ENCODE measurements around the gene ANKRD1. TPM values are rescaled to one million over a fixed set of nuclear protein-coding genes. Genes with fewer than 3 reads are reported as not detected.
"Not testable (repeated sequence)": the region's sequence is repeated elsewhere in the genome, so short reads cannot be mapped to it uniquely, and the experiment has no call there.

Gene ANKRD1
- total RNA-seq, result 123 TPM

- DNase-seq, result peak; percentile 84
Observed at GRCh38 chr10:90920986-90921666, at the start of gene ANKRD1. Gene ANKRD1, minus strand, starts transcription at chr10:90921087. Its CDS starts 60 bp downstream, at chr10:90921027.

DNA sequence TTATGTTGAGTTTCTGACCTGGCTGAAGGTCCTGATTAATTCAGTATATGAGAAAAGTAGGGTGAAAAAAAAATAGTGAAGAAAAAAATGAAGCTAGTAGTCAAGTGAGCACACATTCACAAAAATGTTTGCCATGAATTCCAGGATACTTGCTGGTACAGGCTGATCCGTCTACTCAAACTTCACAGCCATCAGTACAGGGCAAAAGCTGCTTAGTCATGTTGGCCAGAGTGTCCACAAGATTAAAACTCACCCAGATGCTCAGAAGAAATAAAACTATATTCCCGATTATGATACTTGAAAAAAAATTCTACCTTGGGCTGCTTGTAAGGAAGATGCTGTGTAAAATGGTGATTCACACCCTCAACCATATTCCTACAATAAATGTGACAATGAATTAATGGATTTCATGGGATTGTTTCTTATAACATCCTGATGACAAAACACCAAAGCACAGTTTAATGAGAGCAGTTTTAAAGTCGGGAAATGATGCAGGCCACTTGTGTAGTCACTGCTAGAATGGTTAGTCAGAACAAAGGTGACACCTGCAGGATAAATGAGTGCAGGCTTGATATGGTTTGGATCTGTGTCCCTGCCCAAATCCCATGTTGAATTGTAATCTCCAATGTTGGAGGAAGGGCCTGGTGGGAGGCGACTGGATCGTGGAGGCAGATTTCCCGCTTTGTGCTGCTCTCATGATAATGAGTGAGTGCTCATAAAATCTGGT lies 49.2 kb upstream of the ANKRD1 start:
- no peak for DNase-seq

- no peak for DNase-seq
Observed at GRCh38 chr10:90969121-90969534, 48.2 kb upstream of the ANKRD1 start.

DNA sequence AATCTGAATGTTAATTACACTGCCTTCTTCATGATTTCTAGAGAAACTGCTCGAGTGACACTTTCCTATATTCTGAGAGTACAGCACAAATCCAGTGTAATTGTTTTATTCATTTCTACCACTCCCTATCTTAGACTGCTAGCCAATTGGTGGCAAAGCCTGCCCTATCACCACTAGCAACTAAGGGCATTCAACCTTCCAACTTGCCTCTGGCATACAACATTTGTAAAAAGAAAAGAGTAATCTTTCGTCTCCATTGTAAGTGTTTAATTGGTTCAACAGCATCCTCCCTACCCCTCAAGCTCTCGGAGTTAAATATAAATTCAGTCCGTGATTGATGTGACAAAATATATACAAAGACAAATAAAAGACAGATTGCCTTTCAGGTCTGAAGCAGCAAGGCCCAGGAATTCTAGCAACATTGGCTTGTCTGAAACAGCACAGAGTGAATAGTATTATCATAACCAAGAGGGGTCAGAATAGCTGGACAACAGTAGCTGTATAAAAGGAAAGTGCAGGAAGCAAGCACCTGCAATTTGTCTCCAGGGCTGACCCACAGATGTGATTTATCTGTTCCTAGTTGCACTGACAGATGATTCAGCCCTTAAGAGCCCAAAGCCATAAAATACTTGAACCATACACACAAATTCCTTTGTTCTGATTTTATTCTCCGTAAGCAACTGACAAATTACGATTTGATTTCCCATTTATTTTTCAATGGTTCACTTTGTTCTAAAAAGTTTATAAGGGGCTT lies 47.6 kb upstream of the ANKRD1 start:
- no peak for DNase-seq

- DNase-seq, result no peak
Observed at GRCh38 chr10:90967865-90968264, 47.0 kb upstream of the ANKRD1 start.

DNA sequence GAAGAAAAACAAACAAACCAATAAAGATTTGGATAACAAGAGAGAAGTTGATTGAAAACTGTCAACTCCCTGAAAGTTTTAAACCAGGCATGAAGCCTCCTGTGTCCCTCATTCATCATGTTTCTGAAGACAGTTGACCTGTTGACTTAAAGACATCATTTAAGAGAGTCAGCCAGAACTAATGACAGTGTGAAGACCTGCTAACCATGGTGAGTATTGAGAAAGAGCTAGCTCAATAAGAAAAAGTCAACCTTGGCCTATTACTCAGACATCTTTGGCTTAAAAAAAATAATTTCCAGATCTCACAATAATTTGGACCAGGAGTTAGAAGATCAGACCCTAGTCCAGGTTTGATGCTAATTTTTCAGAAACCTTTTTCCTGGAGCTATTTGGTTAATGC lies 45.3 kb upstream of the ANKRD1 start:
- no peak for DNase-seq

GRCh38 chr10:90965720-90966119 lies 44.8 kb upstream of the ANKRD1 start:
- DNase-seq, result no peak

DNA sequence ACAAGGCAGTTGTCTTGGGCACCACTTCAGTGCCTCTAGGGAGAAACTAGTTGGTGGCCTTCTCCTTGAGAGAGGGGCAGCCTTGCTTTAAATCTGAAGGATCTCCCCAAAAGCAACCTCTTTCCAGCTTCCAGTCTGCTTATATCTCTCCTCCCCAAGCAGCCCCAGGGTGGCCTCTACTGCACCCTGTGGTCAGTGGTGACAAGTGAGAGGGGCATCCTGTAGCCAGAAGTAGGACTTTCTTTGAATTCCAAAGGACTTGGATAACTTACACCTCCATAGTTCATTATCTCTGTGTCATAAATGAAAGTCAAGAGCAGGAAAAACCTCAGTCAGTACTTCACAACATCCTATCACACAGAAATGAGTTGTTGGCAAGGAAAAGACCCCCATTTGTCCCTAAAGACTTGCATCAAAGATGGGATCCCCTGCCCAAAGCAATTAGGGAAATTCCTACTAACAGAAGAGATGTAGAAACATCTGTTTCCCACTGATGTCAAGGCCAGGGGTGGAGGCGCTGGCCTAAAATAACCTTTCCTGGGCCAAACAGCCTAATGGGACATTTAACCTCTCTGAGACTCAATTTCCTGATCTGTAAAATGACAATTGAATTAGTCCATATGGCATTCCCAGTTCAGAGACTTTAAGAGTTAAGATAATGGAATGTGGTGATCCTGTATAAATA lies 44.0 kb upstream of the ANKRD1 start:
- no peak for DNase-seq

DNA sequence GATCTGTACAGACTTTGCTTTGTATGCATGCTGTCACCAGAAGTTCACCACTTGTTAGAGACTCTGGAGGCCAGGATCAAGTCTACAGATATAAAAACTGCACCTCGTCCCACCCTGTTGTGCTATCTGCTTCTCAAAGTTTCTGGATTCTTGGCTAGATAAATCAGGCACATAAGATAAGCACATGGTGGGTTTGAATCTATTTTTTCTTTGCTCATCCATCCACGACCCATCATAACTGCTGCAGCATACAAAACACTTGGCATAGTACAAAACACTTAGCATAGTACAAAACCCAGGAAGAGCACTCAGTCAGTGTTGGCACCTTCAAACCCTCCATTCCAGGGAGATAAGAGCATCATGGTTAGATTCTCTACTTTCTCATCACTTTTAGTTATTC lies 42.4 kb upstream of the ANKRD1 start:
- DNase-seq, result no peak

DNA sequence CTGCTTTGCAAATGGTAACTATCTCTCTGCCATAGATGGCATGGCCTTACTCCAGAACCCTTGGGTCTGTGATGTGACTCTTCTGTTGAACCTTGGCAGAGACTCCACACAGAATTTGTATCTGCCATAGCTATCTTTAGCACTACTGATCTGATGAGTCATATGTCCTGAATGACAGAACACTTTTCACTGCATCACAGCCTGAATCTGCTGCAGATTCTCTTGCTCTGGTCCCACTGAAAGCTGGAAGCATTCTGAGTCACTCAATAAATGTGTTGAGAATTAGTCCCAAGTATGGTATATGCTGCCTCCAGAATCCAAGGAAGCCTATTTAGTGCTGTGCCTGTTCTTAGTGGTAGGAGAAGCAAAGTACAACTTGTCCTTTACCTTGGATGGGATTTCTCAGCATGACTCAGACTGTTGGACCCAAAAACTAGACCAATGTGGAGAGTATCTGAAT lies 39.5 kb upstream of the ANKRD1 start:
- no peak for DNase-seq

- DNase-seq, result no peak
Observed at GRCh38 chr10:90959826-90960225, 38.9 kb upstream of the ANKRD1 start.

GRCh38 chr10:90958781-90959180 lies 37.9 kb upstream of the ANKRD1 start:
- DNase-seq, result no peak

DNA sequence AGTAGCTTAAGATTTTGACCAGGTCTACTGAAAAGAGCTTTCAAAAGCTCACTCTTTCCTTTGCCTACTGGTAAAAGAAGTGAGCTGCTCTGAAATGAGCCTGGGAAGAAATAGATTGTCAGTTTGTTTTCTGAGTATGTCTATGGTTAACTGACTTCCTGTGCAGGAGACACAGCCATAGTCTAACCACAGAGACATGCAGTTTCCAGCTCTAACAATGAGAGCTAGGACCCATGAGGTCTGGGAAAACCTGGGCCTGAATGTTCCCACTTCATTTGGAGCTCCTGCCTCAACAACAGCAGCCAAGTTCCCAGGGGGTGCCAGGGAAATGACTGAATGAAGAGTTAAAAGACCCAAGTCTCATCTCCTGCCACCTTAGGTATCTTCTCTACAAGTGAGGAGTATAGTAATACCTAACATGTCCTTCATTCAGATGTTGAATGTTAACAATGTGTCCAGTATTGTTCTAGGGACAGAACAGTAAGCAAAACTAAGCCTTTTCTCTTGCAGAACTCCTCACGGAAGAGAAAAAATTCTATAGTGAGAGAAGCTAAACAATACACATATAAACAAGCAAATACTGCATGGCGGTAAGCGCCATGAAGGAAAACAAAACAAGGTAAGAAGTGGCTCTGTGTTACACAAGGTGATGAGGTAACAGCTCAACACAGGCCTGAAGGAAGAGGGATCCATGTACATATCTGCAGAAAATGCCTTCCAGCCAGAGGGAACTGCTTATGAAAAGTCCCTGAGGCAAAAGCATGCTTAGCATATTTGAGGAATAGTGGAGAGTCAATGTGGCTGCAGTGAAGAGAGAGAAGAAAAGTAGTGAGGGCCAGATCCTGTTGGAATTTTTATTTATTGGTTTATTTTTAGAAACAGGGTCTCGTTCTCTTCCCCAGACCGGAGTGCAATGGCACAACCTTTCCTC lies 26.4 kb upstream of the ANKRD1 start:
- no peak for DNase-seq

DNA sequence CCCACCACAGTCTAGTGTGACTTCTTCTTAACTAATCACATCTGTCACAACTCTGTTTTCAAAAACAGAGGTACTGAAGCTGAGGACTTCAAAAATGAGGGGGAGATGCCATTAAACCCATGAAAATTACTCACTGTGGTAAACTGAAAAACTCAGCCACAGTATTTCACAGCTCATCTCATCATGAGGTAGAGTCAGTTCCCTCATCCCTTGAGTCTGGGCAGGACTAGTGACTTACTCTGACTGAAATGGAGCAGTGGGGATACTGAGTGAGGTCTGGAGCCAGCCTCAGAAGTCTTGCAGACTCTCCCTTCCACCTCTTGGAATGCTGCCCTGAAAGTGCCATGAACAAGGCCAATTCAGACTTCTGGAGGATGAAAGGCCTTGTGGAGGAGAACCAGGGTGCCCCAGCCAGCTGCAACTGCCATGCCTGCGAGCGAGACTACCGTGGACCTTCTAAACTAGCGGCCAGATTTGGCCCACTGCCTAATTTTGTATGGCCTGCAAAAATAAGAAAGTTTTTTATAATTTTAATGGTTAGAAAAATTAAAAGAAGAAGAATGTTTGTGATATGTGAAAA lies 24.7 kb upstream of the ANKRD1 start:
- no peak for DNase-seq

GRCh38 chr10:90944749-90945148 lies 23.9 kb upstream of the ANKRD1 start:
- DNase-seq, result no peak

DNA sequence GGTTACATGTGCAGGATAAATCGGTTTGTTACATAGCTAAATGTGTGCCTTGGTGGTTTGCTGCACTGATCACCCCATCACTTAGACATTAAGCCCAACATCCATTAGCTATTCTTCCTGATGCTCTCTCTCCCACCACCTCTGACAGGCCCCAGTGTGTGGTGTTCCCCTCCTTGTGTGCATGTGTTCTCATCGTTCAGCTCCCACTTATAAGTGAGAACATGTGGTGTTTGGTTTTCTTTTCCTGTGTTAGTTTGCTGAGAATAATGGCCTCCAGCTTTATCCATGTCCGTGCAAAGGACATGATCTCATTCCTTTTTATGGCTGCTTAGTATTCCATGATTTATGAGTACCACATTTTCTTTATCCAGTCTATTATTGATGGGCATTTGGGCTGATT lies 22.1 kb upstream of the ANKRD1 start:
- not testable (repeated sequence) for DNase-seq

DNA sequence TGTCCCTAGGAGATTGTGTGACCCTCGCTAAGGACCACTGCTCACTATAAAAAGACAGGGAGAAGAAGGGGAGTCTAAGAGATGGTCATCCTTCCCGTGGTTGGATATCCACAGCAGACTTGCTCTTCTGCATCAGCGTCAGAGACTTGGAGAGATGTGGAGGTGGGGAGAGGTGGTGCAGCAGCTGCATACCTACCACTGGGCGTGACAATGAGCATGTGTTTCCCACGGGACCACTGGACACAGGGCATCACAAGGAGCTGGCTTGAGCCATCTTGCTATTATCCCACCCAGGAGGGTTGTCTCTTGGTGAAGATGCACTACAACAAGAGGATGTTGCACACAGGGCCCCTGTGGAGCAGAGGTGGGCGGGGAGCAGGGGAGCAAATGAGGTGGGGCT lies 18.8 kb upstream of the ANKRD1 start:
- no peak for DNase-seq

- DNase-seq, result peak; percentile 61
Observed at GRCh38 chr10:90939116-90939515, 18.2 kb upstream of the ANKRD1 start.

DNA sequence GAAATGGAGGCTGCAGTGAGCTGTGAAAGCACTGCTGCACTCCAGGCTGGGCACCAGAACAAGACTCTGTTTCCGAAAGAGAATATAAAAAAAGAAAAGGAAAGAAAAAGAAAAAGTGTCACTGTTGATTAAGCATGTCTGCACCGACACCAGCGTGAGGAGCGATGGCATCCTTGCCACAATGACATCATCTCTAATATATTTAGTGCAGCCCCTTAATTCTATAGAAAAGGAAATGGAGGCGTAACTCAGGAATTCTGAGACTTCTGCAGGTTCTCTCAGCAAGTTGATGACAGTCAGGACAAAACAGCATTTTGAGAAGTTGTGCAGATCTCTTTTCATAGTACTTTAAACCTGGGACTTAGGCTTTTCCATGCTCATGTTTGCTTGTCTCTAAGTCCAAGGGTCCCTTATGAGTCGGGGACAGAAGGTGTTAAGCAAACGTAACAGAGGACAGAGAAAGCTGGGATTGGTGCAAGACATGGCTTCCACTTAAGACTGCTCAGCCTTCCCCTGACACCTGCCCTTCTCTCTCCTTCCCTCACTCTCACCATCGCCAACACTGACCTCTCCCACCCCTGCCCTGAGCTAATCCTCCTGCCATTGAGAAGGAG lies 16.9 kb upstream of the ANKRD1 start:
- no peak for DNase-seq

GRCh38 chr10:90936276-90936659 lies 15.4 kb upstream of the ANKRD1 start:
- no peak for DNase-seq

Measured in tongue (tissue), 2 donors.